Measurements from ENCODE around the gene CCNB3. TPM values are rescaled to one million over a fixed set of nuclear protein-coding genes. Genes with fewer than 3 reads are reported as not detected.

CCNB3 gene
- total RNA-seq, 2 experiments from 2014 or later, result 0.25 to 0.51 TPM

GRCh38 chrX:50165727-50166126, 38.8 kb upstream of the CCNB3 start:
- Mint-ChIP-seq H3K27ac (no peak overlapping the region), H3K4me1 (ENCODE audit: low read depth) (peaks cover 10% of the 10 kb centered on the region), H3K36me3 (ENCODE audit: low read depth) (no peaks in the 10 kb centered on the region), H3K9me3 (no peaks in the 10 kb centered on the region), H3K27me3 (no peaks in the 10 kb centered on the region), H3K4me3 (no peak overlapping the region)
- ATAC-seq (no peak), DNase-seq (no peak)
- CTCF ChIA-PET, result no interaction called here
- TF ChIP-seq CTCF (IDR thresholded peaks at IDR 0.05), result no peak
- intact Hi-C loops (cut with micrococcal nuclease), result no loop called here
- POLR2A ChIA-PET, result no interaction called here

GRCh38 chrX:50167366-50167765, 37.2 kb upstream of the CCNB3 start:
- no peak for TF ChIP-seq CTCF (IDR thresholded peaks at IDR 0.05)
- Mint-ChIP-seq H3K27ac (no peak overlapping the region), H3K36me3 (ENCODE audit: low read depth) (no peaks in the 10 kb centered on the region), H3K4me1 (ENCODE audit: low read depth) (peaks cover 10% of the 10 kb centered on the region), H3K9me3 (no peaks in the 10 kb centered on the region), H3K27me3 (no peaks in the 10 kb centered on the region), H3K4me3 (no peak overlapping the region)
- intact Hi-C loops (cut with micrococcal nuclease), result no loop called here
- no peak for ATAC-seq
- DNase-seq, result no peak
- POLR2A ChIA-PET, result no interaction called here
- CTCF ChIA-PET, result no interaction called here

GRCh38 chrX:50168241-50168687, 36.3 kb upstream of the CCNB3 start:
- POLR2A ChIA-PET, result no interaction called here
- no peak overlapping the region for H3K4me3 Mint-ChIP-seq

GRCh38 chrX:50169717-50170116, 34.8 kb upstream of the CCNB3 start:
- no peaks in the 10 kb centered on the region for H3K27me3 Mint-ChIP-seq
- H3K4me3 Mint-ChIP-seq, result no peak overlapping the region
- no peak overlapping the region for H3K27ac Mint-ChIP-seq
- H3K36me3 Mint-ChIP-seq (ENCODE audit: low read depth), result no peaks in the 10 kb centered on the region
- intact Hi-C loops (cut with micrococcal nuclease), result no loop called here
- ChIA-PET POLR2A (no interaction called here), CTCF (no interaction called here)
- ATAC-seq (no peak), DNase-seq (no peak)
- H3K9me3 Mint-ChIP-seq, result peaks cover 5% of the 10 kb centered on the region
- H3K4me1 Mint-ChIP-seq (ENCODE audit: low read depth), result peaks cover 10% of the 10 kb centered on the region
- TF ChIP-seq CTCF (IDR thresholded peaks at IDR 0.05), result no peak

More at GRCh38 chrX:50168241-50168687, 36.3 kb upstream of the CCNB3 start:
- Mint-ChIP-seq H3K4me1 (ENCODE audit: low read depth) (peaks cover 10% of the 10 kb centered on the region), H3K9me3 (no peaks in the 10 kb centered on the region), H3K27me3 (no peaks in the 10 kb centered on the region), H3K27ac (no peak overlapping the region), H3K36me3 (ENCODE audit: low read depth) (no peaks in the 10 kb centered on the region)
- CTCF ChIA-PET, result no interaction called here
- DNase-seq (no peak), ATAC-seq (peak; percentile 27)
- no peak for TF ChIP-seq CTCF (IDR thresholded peaks at IDR 0.05)
- intact Hi-C loops (cut with micrococcal nuclease), result no loop called here

DNA sequence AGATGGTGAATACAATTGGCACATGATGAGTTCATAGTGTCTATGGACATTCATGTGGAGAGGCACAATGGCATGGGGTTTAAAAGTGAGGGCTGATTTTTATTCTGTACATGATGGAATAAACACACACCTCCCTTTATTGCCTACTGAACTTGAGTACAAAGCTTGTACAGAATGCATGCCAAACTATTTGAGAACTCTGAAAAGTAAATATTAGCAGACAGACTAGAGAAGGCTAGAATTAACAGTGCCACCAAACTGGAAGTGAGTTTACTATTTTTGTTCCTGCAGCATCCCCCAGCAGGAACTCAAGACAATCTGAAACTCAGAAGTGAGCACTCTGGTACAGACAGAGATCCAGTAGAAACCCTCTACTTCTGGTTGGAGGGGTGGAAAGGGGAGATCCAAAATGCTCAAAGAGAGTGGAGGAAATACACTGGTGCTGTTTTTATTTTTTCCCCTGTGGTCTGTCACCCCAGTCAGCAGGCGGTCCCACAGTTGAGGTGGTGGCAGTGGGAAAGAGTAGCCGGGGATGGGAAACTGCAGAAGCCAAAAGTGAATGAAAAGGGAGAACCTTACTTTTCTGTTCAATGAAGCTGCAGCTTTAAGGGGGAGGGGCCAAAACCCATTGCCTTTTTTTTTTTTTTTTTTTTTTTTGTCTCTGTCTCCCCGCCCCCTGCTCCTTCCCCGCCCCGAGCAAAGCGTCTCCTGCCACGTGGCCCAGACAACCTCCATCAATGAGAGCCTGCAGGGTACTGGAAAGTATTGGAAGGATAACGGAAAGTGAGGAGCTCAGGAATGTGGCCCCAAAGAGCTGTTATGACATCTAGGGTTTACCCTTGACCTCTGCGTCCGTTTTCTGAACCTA, 24.3 kb upstream of the CCNB3 start:
- Mint-ChIP-seq H3K27ac (no peak overlapping the region), H3K36me3 (ENCODE audit: low read depth) (no peaks in the 10 kb centered on the region), H3K4me3 (no peak overlapping the region), H3K4me1 (ENCODE audit: low read depth) (no peaks in the 10 kb centered on the region), H3K9me3 (no peaks in the 10 kb centered on the region), H3K27me3 (no peaks in the 10 kb centered on the region)
- DNase-seq (no peak), ATAC-seq (no peak)
- intact Hi-C loops (cut with micrococcal nuclease), result no loop called here
- ChIA-PET CTCF (no interaction called here), POLR2A (no interaction called here)
- TF ChIP-seq CTCF (IDR thresholded peaks at IDR 0.05), result no peak

Measured in activated CD8-positive, alpha-beta T cell treated with anti-CD3 and anti-CD28 coated beads for 36 hours (primary cell).